H1 (cell line): Measurements from ENCODE around the gene IGSF9.

Experiments
- BACH1 ChIP-seq: IDR thresholded peaks from 2 replicates; pipeline ENCODE4 v1.6.1; 2012; ENCODE audit warnings: low read length, improper control_type of control experiment
- CHD2 ChIP-seq: IDR thresholded peaks from 2 replicates; pipeline ENCODE4 v1.6.1; 2012; ENCODE audit warnings: low read length, improper control_type of control experiment
- CTCF ChIP-seq, 3 experiments: IDR thresholded peaks; 1 replicate in 2 of 3; 2 replicates in 1 of 3; pipeline versions ENCODE4 v1.5.1 to v1.6.1; 2011; ENCODE audit warnings: low read length in 3 of 3, mild to moderate bottlenecking in 3 of 3, inconsistent platforms in 2 of 3, low read depth in 1 of 3, moderate library complexity in 1 of 3; ENCODE audit not compliant: insufficient read depth in 1 of 3; ENCODE audit errors: control extremely low read depth in 1 of 3
- EZH2 ChIP-seq: fragments of 200-600 bp; sonication (generic); IDR thresholded peaks from 2 replicates; pipeline ENCODE4 v1.7.1; 2012; ENCODE audit warnings: low read depth, mild to moderate bottlenecking, moderate library complexity, low read length, inconsistent platforms; ENCODE audit not compliant: severe bottlenecking
- GABPA ChIP-seq: IDR thresholded peaks from 2 replicates; pipeline ENCODE4 v1.6.1; 2011; ENCODE audit warnings: mild to moderate bottlenecking, low read length, moderate library complexity, borderline replicate concordance; ENCODE audit not compliant: insufficient read depth
- POLR2A ChIP-seq, 2 experiments: IDR thresholded peaks; 1 replicate in 1 of 2; 2 replicates in 1 of 2; pipeline ENCODE4 v1.6.1; 2011; ENCODE audit warnings: low read depth in 2 of 2, low read length in 2 of 2, mild to moderate bottlenecking in 2 of 2; ENCODE audit errors: control extremely low read depth in 1 of 2
- POLR2AphosphoS5 ChIP-seq: IDR thresholded peaks from 2 replicates; pipeline ENCODE4 v1.6.1; 2011; ENCODE audit warnings: low read depth, low read length
- RAD21 ChIP-seq, 2 experiments: IDR thresholded peaks in 1 of 2; conservative IDR thresholded peaks in 1 of 2; 2 replicates each; pipeline ENCODE4 v1.6.1; 2011; ENCODE audit warnings: low read depth in 2 of 2, low read length in 2 of 2, improper control_type of control experiment in 1 of 2, inconsistent platforms in 1 of 2, mild to moderate bottlenecking in 1 of 2, moderate library complexity in 1 of 2
- SUZ12 ChIP-seq: fragments of 200-600 bp; sonication (generic); IDR thresholded peaks from 2 replicates; pipeline ENCODE4 v1.6.1; 2012; ENCODE audit warnings: mild to moderate bottlenecking, inconsistent platforms, low read length, moderate library complexity, mixed read lengths
- TAF1 ChIP-seq: IDR thresholded peaks from 2 replicates; pipeline ENCODE4 v1.6.1; 2011; ENCODE audit warnings: mild to moderate bottlenecking, low read depth, low read length
- TBP ChIP-seq: IDR thresholded peaks from 2 replicates; pipeline ENCODE4 v1.6.1; 2011; ENCODE audit warnings: low read depth, low read length, improper control_type of control experiment

- TF ChIP-seq POLR2AphosphoS5 = no peak
- no peak for TF ChIP-seq CTCF (IDR thresholded peaks at IDR 0.05; ENCODE audit: control extremely low read depth in 1 of 3, insufficient read depth in 1 of 3, low read depth in 1 of 3, low read length in 3 of 3)
- no peak for TF ChIP-seq GABPA
- TF ChIP-seq CHD2 = no peak
- TF ChIP-seq BACH1 = no peak
- TF ChIP-seq EZH2 = no peak
- TF ChIP-seq TBP = no peak
- no peak for TF ChIP-seq TAF1
- TF ChIP-seq SUZ12 = no peak
- TF ChIP-seq POLR2A (IDR thresholded peaks at IDR 0.05; ENCODE audit: control extremely low read depth in 1 of 2, low read depth in 2 of 2, low read length in 2 of 2) = no peak
- TF ChIP-seq RAD21 (IDR thresholded peaks at IDR 0.05 in 1 of 2, conservative IDR thresholded peaks at IDR 0.05 in 1 of 2; ENCODE audit: low read depth in 2 of 2, low read length in 2 of 2) = no peak
These were observed 27.7 kb downstream of the IGSF9 start for GRCh38 chr1:159917533-159918351.
